ENCODE measurements around the gene VPS35L. TPM values are rescaled to one million over a fixed set of nuclear protein-coding genes. Genes with fewer than 3 reads are reported as not detected.

Gene VPS35L
- total RNA-seq, 4 donors from 2014 or later, result 29.2 to 55.8 (median 44.9) TPM

DNA sequence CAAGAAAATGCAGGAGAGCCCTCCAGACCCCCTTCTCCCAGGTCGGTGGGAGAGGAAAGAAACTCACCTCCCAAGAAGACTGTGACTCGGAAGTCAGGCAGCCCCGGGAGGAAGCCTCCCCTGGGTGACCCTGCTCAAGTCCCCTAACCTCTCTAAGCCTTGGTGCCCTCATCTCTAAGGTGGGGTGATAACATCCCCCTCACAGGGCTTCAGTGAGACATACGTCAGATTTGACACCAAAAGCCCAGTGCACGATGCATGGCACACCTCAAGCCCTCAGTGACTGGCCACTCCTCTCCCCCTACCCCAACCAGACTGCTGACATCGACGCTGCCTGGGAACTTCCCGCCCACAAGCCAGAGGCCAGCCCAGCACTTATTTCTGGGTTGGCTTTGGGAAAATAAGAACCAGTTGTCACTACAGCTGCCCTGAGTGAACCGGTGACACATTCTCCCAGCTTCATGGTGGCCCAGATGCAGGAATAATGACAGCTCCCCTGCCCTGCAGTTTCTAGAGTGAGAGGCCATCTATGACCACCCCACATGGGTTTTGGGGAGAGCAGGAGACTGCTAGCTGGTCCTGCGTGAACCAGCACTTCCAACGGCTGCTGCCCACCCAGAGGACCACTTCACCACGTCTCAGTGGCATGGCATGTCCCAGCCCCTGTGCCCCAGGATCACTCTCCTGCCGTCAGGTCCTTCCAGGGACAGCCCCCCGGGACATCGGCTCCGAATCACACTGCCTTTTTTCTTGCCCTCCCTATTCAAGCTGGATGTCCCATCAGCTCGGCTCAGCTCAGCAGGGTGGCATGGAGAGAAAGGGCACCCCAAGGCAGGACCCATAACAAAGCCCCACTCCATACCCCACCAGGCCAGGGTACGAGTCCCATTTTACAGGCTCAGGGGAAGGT, 153.0 kb downstream of the VPS35L start:
- TF ChIP-seq, protein P1, sequence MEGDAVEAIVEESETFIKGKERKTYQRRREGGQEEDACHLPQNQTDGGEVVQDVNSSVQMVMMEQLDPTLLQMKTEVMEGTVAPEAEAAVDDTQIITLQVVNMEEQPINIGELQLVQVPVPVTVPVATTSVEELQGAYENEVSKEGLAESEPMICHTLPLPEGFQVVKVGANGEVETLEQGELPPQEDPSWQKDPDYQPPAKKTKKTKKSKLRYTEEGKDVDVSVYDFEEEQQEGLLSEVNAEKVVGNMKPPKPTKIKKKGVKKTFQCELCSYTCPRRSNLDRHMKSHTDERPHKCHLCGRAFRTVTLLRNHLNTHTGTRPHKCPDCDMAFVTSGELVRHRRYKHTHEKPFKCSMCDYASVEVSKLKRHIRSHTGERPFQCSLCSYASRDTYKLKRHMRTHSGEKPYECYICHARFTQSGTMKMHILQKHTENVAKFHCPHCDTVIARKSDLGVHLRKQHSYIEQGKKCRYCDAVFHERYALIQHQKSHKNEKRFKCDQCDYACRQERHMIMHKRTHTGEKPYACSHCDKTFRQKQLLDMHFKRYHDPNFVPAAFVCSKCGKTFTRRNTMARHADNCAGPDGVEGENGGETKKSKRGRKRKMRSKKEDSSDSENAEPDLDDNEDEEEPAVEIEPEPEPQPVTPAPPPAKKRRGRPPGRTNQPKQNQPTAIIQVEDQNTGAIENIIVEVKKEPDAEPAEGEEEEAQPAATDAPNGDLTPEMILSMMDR (IDR thresholded peaks at IDR 0.05; ENCODE audit: low read depth), result no peak

DNA sequence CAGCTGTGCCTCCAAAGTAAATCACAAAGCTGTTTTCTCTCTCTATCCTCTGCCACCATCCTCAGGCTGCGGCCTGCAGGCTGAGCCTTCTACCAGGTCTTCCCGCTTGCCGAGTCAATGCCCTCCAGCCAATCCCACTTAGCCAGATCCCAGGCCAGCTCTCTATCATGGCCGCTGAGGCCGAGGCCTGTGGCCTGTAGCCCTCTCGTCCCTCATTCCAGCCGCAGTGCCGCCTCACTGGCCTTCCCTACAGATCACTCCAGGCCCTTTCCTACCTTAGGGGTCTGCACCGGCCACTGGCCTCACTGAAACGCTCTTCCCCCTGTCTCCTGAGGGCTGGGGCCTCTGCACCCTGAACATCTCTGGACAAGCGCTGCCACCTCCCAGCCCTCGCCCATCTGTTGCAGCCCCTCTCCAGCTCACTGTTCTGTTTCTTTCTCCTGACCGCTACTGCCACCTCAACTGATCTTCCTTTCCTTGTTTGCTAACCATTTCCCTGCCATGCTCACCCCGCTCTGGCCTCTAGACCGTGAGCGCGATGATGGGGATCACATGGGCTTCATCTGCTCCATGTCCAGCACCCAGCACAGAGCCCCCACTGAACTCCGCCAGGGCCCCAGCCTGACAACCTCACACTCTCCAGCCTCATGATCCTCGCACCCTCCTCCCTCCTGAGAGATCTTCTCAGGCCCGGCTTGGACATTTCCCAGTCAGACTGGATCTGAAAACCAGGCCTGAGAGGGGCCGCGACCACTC, 154.1 kb downstream of the VPS35L start:
- TF ChIP-seq, protein P1 (IDR thresholded peaks at IDR 0.05; ENCODE audit: low read depth), result no peak

DNA sequence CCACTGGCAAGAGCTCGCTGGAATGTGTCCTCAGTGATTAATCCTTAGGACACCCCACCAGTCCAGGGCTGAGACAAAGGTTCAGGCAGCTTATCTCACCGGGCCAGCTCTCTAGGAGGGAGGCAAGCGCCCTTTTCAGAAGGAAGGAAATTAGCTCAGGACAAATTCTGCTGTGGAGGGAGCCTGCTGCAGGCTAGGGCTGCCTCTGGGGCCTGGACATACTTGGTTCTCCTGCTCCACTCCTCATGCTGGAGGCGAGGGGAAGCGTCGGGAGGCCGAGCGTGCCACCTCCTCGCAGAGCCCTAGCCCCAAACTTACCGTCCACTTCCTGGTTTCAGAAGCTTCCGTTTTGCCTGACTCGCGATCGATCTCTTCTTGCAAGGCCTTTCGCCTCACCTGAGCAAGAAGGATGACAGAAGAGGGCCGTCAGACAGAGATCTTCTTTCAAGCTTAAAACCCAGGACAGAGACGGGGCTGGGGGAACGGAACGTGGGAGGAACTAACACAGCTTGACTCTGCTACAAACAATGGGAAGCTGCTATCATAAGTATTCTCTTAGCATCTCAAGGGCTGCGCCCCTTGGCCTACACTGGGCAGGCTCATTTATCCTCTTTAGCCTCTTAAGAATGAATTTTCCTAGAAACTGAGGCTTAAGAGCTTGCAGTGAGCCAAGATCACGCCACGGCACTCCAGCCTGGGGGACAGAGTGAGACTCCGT, 154.8 kb downstream of the VPS35L start:
- TF ChIP-seq, protein P1 (IDR thresholded peaks at IDR 0.05; ENCODE audit: low read depth), result no peak

DNA sequence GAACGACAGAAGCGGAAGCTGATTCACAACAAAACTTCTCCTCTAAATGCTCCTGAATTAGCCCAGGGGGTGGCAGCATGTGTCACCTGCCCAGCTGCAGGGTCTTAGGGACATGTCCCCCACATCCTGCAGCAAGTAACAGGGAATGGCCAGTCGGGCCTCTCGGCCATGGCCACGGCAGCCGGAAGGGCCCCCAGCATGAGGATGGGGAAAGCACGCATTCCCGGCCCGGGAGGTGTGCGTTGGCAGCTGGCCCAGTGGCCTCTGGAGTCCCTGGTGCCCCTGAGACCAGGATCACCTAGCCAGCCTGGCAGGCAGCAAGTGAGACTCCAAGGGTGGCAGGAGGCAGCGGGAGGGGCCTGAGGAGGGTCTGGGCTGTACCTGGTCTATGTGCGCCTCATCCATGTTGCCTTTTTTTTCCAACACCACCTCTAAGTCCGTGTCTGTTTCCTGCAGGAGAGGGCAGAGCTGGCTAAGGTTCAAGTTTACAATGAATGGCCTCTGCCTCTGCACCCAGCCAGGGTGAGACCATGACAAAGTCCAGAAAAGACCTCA, 155.6 kb downstream of the VPS35L start:
- TF ChIP-seq, protein P1 (IDR thresholded peaks at IDR 0.05; ENCODE audit: low read depth), result no peak

DNA sequence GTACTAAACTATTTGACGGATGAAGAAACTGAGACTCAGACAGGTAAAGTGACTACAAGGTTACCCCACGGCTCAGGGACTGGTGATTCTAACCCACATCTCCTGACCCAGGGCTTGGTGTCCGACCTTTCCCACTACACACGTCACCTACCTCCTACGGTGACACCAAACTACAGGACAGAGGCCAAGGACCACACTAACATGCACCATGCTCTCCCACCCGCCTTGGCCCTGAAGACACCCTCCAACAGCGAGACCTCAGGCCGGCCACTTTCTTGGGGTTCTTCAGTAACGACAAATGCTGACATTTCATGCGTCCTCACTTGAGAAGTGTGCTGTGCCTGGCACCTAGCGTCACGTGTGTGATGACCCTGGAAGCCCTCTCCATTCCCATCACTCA, 156.1 kb downstream of the VPS35L start:
- TF ChIP-seq, protein P1 (IDR thresholded peaks at IDR 0.05; ENCODE audit: low read depth), result no peak

DNA sequence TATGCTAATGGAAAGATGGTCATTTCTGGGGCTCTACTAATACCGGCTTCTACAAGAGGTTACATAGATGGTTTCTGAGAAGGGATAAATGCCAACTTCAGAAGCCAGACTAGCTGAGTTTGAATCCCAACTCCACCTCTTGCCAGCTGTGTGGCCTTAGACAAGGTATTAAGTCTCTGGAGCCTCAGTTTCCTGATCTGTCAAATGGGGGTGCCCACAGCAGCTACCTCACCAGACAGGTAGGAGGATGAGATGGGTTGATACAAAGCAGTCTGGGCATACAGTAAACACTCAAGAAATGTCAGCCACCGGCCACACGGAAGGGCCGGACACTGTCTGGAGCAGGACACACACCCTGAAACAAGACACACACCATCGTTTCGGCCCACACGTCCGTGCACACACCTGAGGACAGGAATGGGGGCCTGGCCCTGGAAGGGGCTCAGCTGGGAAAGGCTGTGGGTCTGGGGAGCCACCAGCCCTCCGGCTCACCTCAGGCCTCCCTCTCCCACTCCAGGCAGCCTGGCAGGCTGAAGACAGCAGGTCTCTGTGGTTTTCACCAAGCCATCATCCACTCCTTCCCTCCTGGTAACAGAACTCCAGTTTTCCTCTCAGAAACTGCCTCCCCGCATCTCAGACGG, 157.0 kb downstream of the VPS35L start:
- TF ChIP-seq, protein P1 (IDR thresholded peaks at IDR 0.05; ENCODE audit: low read depth), result no peak
